HG03342 (cell line): Measurements from ENCODE around the gene MBNL1.

Experiments
- ATAC-seq: cut with Tn5 transposase; IDR thresholded peaks from one replicate; pipeline ENCODE4 v1.9.1; 2021; ENCODE audit warnings: mild to moderate bottlenecking, moderate library complexity; ENCODE audit not compliant: unreplicated experiment

Gene MBNL1

GRCh38 chr3:152251916-152252315 lies 16.8 kb upstream of the MBNL1 start:
- ATAC-seq = no peak

- no peak for ATAC-seq
These were observed 16.0 kb upstream of the MBNL1 start for GRCh38 chr3:152252755-152253154.

- ATAC-seq = no peak
These were observed 15.2 kb upstream of the MBNL1 start for GRCh38 chr3:152253514-152253913.

- no peak for ATAC-seq
These were observed 14.7 kb upstream of the MBNL1 start for GRCh38 chr3:152254041-152254440.

GRCh38 chr3:152255290-152255689 lies 13.4 kb upstream of the MBNL1 start:
- no peak for ATAC-seq

- no peak for ATAC-seq
These were observed 11.7 kb upstream of the MBNL1 start for GRCh38 chr3:152256851-152257562.

- ATAC-seq = peak; percentile 70
These were observed 11.1 kb upstream of the MBNL1 start for GRCh38 chr3:152257563-152258035.

GRCh38 chr3:152258448-152259393 lies 10.0 kb upstream of the MBNL1 start:
- peak; percentile 65 for ATAC-seq

GRCh38 chr3:152259468-152259867 lies 9.3 kb upstream of the MBNL1 start:
- no peak for ATAC-seq

GRCh38 chr3:152260026-152260425 lies 8.7 kb upstream of the MBNL1 start:
- no peak for ATAC-seq

GRCh38 chr3:152260529-152260928 lies 8.2 kb upstream of the MBNL1 start:
- ATAC-seq = no peak

GRCh38 chr3:152261329-152261728 lies 7.4 kb upstream of the MBNL1 start:
- ATAC-seq = no peak

- ATAC-seq = no peak
These were observed 5.0 kb upstream of the MBNL1 start for GRCh38 chr3:152263711-152264110.

- no peak for ATAC-seq
These were observed 4.4 kb upstream of the MBNL1 start for GRCh38 chr3:152264378-152264777.

- ATAC-seq = no peak
These were observed 2.3 kb upstream of the MBNL1 start for GRCh38 chr3:152266221-152266995.

GRCh38 chr3:152267831-152268554 lies 736 bp upstream of the MBNL1 start:
- ATAC-seq = no peak

- ATAC-seq = peak; percentile 52
These were observed 514 bp downstream of the MBNL1 start for GRCh38 chr3:152269056-152269830.

- no peak for ATAC-seq
These were observed 1.4 kb downstream of the MBNL1 start for GRCh38 chr3:152269831-152270734.

GRCh38 chr3:152270937-152271336 lies 2.2 kb downstream of the MBNL1 start:
- no peak for ATAC-seq
